Renal cortex interstitium (tissue), 11 donors: ENCODE measurements around the gene ZACN. TPM values are rescaled to one million over a fixed set of nuclear protein-coding genes. Genes with fewer than 3 reads are reported as not detected.

Source experiments
- DNase-seq, 11 donors: peaks; one replicate each; pipeline ENCODE4 v3.0.0-alpha.2; 2013; ENCODE audit warnings: low read depth in 9 of 11, low spot score in 4 of 11; ENCODE audit errors: extremely low read depth in 1 of 11
- polyA plus RNA-seq, 3 donors: library from polyadenylated mRNA; unstranded; fragments of 120-200 nt; gene quantifications; one replicate each; pipeline ENCODE4 v1.2.1, GENCODE V29; 2013; ENCODE audit not compliant: insufficient read length in 3 of 3

ZACN gene
- polyA plus RNA-seq, 3 donors: 8.5 to 24.6 (median 15.8) TPM

DNA sequence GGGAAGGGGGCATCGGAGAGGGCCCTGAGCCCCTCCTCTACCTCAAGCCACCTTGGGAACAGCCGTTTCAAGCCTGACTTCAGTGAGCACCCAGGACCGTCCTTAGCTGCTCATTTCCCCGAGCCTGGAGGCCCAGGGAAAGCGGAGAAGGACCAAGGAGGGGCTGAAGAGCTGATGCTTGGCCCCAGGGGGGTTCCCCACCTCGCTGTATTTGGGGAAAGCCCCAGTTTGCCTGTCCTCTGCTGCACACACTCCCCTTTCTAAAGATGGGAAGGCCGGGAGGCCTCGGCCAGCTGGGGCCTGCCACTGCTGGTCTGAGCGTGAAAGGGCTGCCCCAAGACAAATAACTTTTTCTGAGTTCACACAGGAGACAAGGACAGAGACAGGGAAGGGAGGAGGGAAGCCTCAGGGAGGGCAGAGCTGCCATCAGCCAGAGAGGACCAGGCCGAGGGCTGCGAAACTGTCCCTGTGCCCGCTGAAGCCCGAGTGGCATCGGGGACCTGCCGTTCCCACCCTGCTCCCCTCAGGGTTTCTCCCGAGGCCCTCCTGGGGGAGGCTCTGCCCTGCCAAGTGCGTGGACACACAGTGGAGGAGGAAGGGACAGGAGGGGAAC is 11.6 kb downstream of the ZACN start:
- no peak for DNase-seq

DNA sequence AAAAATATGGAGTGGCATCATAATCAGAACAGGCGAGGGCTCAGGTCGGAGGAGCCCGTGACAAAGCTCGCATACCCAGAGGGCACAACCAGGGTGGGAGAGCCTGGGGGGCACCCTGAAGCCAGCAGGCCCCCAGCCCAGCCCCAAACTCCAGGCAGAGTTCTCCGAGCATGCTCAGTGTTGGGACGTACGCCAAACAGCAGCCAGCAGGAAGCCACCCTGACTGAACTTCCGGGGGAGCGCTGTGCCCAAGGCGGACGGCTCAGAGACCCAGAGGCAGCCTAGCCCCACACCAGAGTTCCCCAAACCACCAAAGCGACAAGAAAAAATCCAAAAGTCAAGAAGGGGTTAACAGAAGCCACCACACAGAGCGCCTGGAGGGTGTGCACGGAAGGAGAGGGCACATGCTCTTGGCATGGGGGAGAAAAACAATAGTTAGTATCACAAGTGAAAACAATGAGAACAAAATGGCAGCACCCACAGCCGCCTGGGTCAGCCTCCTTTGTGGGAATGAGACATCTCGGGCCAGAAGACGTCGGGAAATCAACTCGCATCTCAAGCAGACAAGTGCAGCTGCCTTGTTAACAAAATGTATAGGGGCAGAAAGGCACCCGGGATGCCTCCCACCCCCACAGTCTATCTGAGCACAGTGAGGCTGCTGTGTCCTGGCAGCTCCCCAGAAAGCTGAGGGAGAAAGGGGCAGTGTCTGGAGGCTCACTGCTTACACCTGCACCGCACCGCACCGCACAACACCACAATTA is 12.7 kb downstream of the ZACN start:
- DNase-seq: no peak

DNA sequence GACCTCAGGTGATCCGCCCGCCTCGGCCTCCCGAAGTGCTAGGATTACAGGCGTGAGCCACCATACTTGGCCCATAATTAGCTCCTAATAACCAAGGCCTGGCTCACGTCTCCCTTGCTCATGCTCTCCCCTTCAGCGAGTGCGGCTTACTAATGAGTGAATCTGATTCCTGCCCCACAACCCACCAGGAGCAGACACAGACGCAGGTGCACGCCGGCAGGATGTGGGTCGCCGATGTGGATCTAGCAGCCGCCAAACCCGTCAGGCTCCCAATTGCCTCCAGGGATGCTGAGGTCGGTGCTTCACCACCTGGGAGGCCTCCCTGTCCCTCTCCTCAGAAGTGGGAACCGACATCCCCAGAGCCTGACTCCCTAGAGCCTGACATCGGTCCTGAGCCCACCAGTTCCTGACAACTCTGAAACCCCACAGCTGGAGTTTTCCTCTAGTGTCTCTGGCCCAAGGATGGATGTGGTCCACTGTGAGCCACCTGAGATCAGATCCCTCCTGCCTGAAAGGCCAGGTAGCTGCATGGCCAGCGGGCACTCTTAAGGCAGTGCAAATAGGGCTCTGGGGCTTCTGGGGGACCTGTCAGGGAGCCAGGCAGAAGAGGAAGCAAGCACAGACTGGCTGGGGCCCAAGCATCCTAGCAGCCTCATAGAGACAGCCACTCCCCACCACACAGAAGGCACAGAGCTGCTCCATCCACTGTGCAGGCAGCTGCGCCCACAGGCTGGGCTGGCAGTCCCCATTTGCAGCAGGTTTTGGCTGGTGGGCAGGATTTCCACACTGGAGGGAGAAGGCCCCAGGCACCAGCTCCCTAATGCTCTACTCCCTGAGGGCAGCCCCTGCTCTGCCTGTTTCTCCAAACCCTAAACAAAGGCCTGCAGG is 13.8 kb downstream of the ZACN start:
- DNase-seq: no peak

DNA sequence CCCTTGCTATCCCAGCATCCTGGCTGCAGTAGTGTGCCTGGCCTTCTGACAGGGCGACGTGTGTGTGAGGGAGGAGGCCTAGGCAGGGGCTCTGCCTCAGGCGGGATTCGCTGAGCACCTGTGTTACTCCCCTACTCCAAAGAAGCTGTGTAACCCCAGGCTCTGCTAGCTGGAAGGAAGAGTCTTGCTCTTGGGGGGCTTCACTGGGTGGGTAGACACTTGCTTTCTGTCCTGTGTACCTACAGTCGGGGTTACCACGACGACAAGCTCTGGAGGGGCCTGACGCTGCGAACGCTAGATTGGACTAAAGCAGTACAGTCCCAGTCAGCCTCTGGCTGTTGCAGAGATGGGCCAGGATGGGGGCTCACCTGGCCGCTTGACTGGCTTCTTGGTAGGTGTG is 15.1 kb downstream of the ZACN start:
- no peak for DNase-seq

DNA sequence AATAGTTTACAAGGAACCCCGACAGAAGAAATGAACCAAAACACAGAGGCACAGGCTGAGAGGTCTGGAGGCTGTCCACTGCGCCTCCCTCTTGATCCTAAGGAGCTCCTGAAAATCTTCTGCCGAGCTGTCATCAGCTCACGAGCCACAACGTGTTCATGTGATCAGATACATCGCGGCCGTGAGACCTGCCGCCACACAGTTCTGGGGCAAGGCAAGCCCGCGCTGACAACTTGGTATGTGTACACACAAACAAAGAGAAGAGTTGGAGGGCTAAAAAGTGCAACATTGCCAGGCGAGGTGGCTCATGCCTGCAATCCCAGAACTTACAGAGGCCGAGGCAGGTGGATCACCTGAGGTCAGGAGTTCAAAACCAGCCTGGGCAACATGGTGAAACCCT is 17.0 kb downstream of the ZACN start:
- no peak for DNase-seq

DNA sequence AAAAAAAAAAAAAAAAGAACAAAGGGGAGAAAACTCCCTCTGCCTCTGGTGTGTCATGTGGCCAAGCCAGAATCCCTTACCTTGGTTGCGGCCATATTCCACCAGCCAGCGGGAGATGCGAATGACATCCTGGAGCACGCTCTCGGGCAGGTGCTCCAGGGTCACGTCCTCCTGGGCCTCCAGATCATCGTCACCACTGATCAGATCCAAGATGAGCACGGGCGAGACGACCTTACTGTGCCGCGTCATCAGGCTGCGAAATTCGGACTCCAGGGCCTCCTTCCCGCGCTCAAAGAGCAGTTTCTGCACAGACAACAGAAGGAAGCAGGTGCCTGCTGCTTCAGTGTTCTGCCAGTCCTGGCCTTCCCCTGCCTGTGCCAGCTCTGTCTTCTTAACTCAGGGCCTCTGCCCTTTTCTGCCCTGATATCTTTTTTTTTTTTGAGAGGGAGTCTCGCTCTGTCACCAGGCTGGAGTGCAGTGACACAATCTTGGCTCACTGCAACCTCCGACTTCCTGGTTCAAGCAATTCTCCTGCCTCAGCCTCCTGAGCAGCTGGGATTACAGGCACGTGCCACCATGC is 18.8 kb downstream of the ZACN start:
- DNase-seq: no peak

DNA sequence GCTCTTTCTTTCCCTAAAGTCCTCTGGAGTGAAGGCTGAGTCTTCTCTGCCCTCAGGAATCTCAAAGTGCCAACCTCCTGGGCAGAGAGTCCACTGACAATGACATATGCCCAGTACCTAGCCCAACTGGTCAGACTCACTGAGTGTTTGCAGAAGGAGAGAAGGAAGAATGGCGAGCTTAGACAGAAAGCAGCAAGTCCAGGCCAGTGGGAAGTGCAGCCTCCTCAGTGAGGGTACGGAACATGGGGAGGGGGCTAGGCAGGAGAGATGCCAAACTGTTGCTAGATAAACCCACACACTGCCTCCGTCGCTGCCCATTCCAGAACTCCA is 23.9 kb downstream of the ZACN start:
- DNase-seq: no peak

DNA sequence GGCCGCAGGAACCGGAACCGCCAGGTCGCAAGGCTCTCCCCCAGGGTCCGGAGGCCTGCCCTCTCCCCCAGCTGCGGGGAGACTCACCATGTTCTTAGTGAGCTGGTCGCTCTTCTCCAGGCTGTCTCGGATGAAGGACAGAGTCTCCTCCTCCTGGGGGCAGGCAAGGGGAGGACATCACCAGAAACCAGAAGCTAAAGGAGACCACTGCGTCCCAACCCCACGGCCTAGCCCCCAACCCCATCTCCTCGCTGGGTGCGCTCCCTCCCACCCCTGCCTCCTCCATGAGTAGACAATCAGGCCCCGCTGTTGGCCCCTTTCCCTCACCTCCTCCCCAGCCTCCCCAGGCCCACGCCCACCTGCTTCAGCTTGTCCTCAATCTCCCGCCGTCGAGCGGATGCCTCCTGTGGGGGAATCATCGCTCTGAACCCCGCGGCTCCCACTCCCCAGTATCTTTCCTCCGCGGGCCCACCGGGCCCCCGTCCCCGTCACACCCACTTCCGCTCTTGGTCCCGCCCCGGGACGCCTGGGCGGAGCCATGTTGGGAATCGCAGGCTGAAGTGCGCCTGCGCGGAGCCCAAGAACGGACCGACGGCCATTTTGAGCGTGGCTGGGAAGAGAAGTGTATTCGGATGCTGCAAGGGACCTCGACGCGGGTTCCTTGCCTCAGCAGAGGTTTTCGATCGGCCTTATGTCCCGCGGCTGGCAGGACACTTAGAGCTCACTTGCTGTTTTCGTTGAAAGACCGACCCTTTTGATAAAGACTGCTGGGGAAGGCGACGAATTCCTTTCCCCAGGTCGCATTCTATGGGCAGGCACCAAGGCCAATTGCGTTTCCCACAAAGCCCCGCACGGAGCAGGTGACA is 24.5 kb downstream of the ZACN start, which contains the start of gene EXOC7:
EXOC7 (minus strand) TSS at position 514 of the 866 bp plus-strand sequence; CDS start at position 419, 95 bp downstream.
- DNase-seq: peak; percentile 86 to 94 (median 93)

DNA sequence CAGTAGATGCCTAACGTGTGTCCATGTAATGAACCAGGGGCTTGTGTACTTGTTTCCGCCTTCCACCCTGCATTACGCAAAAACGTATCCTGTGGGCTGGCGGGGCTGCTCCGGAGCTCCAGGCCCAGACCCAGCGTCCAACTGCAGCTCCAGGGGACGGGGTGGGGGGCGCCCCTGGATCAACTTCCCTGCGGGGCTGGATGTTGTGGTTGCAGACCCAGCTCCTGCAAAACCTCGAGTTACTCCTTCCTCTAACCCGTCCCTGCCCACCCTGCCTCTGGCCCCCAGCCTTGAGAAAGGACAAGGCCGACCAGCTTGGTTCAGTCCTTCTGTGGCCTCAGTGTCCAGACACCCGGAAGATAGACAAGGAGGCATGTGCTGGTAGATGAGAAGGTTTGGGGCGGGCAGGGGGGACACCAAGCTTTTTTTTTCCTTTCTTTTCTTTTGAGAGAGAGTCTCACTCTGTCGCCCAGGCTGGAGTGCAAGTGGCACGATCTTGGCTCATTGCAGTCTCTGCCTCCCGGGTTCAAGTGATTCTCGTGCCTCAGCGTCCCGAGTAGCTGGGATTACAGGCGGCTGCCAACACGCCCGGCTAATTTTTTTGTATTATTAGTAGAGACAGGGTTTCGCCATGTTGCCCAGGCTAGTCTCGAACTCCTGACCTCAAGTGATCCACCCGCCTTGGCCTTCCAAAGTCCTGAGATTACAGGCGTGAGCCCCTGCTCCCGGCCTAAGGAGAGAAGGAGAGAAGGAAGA is 25.3 kb downstream of the ZACN start:
- DNase-seq: no peak

DNA sequence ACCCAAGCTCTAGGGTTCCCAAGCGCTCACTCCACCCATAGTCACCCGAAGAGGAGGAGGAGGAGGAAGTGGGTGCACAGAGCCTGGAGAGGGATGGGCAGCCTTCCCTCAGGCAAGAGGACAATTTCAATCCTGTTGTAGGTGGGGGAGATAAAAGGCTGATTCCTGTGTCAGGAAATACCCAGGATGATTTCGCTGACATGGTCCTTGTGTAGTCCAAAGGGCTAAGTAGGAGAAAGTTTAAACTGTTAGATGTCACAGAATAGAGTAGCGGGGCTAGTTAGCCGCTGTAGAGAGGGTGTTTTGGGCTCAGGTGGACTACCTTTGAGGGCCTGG is 25.9 kb downstream of the ZACN start:
- no peak for DNase-seq

DNA sequence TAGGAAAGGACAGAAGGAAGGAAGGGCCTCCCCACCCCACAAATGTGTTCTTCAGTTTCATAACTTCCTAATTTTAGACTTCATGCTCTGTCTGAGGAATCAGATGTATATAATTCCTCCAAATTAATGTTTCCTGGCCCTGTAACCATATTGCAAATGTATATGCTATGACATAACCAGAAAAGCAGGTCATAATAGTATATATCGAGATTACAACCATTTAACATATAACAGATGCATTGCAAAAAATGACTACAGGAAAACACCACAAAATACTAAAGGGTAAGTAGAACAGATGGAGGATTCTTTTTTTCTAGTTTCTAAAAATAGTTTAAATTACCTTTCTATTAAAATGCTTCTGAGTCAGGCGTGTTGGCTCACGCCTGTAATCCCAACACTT is 27.7 kb downstream of the ZACN start:
- no peak for DNase-seq

DNA sequence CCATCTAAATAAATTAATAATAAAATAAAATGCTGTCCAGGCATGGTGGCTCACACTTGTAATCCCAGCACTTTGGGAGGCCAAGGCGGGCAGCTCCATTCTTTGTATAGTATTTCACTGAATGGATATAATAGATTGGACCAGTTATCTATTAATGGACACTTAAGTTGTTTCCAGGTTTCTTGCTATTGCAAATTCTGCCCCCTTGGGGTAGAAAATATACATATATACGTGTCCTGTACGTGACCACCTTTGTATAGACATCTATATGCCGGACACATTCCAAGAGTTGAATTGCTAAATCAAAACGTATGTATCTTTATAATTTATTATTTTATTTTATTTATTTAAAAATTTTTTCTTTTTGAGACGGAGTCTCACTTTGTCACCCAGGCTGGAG is 28.5 kb downstream of the ZACN start:
- no peak for DNase-seq

DNA sequence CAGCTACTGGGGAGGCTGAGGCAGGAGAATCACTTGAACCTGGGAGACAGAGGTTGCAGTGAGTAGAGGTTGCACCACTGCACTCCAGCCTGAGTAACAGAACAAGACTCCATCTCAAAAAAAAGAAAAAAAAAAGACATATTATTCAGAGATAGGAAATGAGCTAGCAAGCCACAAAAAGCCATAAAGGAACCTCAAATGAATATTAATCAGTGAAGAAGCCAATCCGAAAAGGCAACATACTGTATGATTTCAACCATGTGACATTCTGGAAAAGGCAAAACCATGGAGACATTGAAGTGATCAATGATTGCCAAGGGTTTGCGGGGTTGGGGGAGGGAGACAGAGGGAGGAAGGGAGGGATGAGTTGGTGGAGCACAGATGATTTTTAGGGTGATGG is 33.0 kb downstream of the ZACN start:
- no peak for DNase-seq

DNA sequence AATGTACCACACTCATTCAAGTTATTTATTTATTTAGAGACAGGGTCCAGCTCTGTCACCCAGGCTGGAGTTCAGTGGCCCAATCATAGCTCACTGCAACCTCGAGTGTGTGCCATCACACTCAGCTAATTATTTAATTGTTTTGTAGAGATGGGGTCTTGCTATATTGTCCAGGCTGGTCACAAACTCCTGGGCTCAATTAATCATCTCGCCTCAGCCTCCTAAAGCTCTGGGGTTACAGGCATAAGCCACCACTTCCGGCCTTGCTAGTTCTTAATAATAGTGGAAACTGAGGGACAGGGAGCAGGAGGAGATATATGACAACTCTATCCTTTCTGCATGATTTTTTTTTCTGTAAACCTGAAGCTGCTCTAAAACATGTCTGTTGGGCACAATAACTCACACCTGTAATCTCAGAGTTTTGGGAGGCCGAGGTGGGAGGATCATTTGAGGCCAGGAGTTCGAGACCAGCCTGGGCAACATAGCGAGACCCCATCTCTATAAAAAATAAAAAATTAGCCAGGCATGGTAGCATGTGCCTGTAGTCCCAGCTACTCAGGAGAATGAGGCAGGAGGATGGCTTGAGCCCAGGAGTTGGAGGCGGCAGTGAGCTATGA is 36.3 kb downstream of the ZACN start:
- no peak for DNase-seq

DNA sequence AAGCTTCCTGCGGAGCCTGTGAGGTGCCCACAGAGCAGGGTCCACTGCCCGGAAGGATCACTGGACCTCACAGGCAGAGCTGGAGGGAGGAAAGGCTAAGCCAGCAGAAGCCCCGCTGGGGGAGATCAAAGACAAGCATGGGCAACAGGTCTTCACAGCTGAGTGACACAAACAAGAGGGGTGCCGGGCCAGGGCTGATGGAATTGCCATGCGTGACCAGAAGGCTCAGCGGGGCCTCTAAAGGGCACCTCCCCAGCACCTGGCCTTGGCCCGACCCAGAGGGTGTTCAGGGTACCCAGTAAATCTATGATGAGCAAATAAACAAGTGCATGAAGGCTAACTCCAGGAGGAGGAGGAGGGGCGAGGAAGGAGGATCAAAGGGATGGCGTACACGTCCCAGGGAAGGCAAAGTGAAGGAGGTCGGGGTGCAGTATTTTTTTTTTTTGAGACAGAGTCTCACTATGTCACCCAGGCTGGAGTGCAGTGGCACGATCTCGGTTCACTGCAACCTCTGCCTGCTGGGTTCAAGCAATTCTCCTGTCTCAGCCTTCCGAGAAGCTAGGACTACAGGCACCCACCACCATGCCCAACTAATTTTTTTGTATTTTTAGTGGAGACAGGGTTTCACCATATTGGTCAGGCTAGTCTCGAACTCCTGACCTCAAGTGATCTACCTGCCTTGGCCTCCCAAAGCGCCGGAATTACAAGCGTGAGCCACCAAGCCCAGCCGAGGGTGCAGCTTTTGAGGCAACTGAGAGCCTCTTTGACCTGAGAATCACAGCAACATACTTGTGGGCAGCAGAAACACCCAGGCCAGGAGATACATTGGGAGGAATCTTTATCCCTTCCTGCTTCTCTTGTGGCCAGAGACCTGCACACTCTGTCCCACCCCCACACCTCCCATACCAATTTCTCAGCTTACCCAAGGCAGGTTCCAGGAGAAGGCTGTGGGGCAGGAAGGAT is 40.7 kb downstream of the ZACN start:
- no peak for DNase-seq

DNA sequence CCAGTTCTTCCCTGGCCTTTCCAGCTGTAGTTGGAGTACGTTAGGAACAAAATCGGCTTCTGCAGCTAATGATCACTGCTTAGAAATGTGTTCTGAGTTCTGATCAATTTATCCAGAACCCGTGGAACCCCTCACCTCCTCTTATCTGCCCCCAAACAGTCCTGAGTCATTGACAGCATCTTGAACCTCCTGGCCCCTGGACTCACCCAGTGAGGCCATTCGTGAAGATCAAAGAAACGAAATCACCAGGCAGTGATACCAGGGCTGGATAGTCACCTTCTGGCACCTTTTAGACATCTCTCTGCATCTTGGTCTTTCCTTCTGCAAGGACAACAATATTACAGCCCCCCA is 41.7 kb downstream of the ZACN start:
- no peak for DNase-seq

DNA sequence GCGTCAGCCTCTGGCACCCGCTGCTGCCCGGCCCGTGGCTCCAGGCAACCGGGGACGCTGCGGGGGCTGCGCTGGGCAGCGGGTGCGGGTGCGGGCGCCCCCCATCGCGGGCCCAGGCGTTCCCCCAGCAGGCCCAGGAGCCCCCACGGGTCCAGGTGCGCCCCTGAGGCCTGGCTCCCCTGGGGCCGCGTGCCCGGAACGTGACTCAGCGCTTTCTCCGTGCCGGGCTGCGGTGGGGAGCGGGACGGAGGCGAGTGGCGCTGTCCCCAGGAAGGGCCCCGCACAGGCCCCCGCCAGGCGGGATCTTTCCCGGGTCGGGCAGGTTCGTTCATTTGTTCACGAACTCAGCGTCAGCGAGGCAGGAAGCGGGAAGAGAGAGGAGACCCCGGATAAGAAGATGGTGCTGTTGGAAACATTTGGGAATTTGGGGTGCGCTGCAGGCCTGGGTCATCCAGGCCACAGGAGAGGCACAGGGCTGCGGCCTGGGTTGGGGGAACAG is 43.0 kb downstream of the ZACN start:
- DNase-seq: no peak
